PFSK-1 (cell line): ENCODE measurements around the gene SLC25A20.

Source experiments
- POLR2AphosphoS5 ChIP-seq: IDR thresholded peaks from 2 replicates; pipeline ENCODE4 v1.6.1; 2012; ENCODE audit warnings: low read depth, mild to moderate bottlenecking, control low read depth, low read length, moderate library complexity
- SIN3A ChIP-seq: IDR thresholded peaks from 2 replicates; pipeline ENCODE4 v1.6.1; 2012; ENCODE audit warnings: mild to moderate bottlenecking, low read length, moderate library complexity, borderline replicate concordance; ENCODE audit not compliant: insufficient read depth
- TAF1 ChIP-seq: IDR thresholded peaks from 2 replicates; pipeline ENCODE4 v1.6.1; 2012; ENCODE audit warnings: low read length, control low read depth, borderline replicate concordance; ENCODE audit not compliant: insufficient read depth
- TF ChIP-seq, protein P1 (sequence below), 2 experiments: IDR thresholded peaks; 2 replicates each; pipeline versions ENCODE4 v1.6.1 to v1.8.0; 2011 to 2012; ENCODE audit warnings: low read depth in 2 of 2, low read length in 2 of 2, control low read depth in 1 of 2, inconsistent platforms in 1 of 2, mild to moderate bottlenecking in 1 of 2, moderate library complexity in 1 of 2; ENCODE audit not compliant: insufficient read depth in 1 of 2

DNA sequence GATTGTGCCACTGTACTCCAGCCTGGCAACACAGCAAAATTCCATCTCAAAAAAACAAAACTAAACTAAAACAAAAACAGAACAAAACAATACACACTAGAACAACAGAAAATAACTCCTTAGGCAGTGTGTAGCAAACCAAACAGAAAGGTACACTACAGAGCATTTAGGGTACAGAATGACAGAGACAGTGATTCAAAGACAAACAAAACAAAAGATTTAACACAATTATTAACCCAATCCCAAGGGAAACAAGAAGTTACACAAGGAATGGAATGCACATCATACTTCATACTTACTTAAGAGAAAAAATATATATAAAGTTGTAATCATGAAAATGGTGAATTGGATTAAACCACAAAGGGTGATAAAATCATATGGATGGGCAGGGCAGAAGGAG lies 12.9 kb downstream of the SLC25A20 start:
- no peak for TF ChIP-seq POLR2AphosphoS5
- no peak for TF ChIP-seq SIN3A
- TF ChIP-seq TAF1, result no peak
- TF ChIP-seq, protein P1, sequence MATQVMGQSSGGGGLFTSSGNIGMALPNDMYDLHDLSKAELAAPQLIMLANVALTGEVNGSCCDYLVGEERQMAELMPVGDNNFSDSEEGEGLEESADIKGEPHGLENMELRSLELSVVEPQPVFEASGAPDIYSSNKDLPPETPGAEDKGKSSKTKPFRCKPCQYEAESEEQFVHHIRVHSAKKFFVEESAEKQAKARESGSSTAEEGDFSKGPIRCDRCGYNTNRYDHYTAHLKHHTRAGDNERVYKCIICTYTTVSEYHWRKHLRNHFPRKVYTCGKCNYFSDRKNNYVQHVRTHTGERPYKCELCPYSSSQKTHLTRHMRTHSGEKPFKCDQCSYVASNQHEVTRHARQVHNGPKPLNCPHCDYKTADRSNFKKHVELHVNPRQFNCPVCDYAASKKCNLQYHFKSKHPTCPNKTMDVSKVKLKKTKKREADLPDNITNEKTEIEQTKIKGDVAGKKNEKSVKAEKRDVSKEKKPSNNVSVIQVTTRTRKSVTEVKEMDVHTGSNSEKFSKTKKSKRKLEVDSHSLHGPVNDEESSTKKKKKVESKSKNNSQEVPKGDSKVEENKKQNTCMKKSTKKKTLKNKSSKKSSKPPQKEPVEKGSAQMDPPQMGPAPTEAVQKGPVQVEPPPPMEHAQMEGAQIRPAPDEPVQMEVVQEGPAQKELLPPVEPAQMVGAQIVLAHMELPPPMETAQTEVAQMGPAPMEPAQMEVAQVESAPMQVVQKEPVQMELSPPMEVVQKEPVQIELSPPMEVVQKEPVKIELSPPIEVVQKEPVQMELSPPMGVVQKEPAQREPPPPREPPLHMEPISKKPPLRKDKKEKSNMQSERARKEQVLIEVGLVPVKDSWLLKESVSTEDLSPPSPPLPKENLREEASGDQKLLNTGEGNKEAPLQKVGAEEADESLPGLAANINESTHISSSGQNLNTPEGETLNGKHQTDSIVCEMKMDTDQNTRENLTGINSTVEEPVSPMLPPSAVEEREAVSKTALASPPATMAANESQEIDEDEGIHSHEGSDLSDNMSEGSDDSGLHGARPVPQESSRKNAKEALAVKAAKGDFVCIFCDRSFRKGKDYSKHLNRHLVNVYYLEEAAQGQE (IDR thresholded peaks at IDR 0.05; ENCODE audit: insufficient read depth in 1 of 2, low read depth in 2 of 2, low read length in 2 of 2), result no peak
